HEK293 (cell line): ENCODE measurements around the gene LAMC2.

Experiments
- CTCF ChIA-PET: fragments of 350-600 bp; formaldehyde crosslinking; extraction: SDS; loops from one replicate; lab custom pipeline; 2021; ENCODE audit warnings: antibody characterized with exemption; lab: Yijun Ruan, JAX
- POLR2A ChIA-PET: fragments of 300-600 bp; formaldehyde crosslinking; extraction: SDS; loops from one replicate; lab custom pipeline; 2020; ENCODE audit warnings: antibody characterized with exemption, inconsistent platforms; lab: Yijun Ruan, JAX
- H3K27ac ChIP-seq: fragments of 200-500 bp; sonication (Bioruptor generic); 2 replicates; pipeline ENCODE4 v1.5.1; 2014; ENCODE audit warnings: low read depth, low read length, control low read depth, inconsistent platforms; ENCODE audit errors: extremely low read depth
- H3K36me3 ChIP-seq, 2 experiments: fragments of 200-500 bp in 1 of 2; sonication (Bioruptor generic) in 1 of 2; 1 replicate in 1 of 2; 2 replicates in 1 of 2; pipeline ENCODE4 v1.5.1; 2014 to 2017; ENCODE audit warnings: inconsistent platforms in 2 of 2, low read length in 2 of 2; ENCODE audit not compliant: control insufficient read depth in 2 of 2, insufficient read depth in 1 of 2
- H3K4me1 ChIP-seq: fragments of 200-500 bp; sonication (Bioruptor generic); 2 replicates; pipeline ENCODE4 v1.5.1; 2014; ENCODE audit warnings: mild to moderate bottlenecking, low read length, inconsistent platforms; ENCODE audit not compliant: control insufficient read depth, insufficient read depth
- H3K4me3 ChIP-seq: 2 replicates; pipeline ENCODE4 v1.5.1; 2011; ENCODE audit warnings: low read depth, mild to moderate bottlenecking, control low read depth, low read length, moderate library complexity
- H3K9me3 ChIP-seq: fragments of 200-500 bp; sonication (Bioruptor generic); 2 replicates; pipeline ENCODE4 v1.5.1; 2014; ENCODE audit warnings: low read depth, low read length, inconsistent platforms; ENCODE audit not compliant: control insufficient read depth, insufficient read depth
- GLIS1 ChIP-seq: fragments of 450-650 bp; formaldehyde crosslinking; IDR thresholded peaks from 2 replicates; pipeline ENCODE4 v1.5.1; 2016; ENCODE audit warnings: missing biosample characterization, missing genetic modification characterization
- PRDM4 ChIP-seq: fragments of 450-650 bp; formaldehyde crosslinking; IDR thresholded peaks from 2 replicates; pipeline ENCODE4 v1.5.1; 2017; ENCODE audit warnings: missing biosample characterization, missing genetic modification characterization
- RBAK ChIP-seq: fragments of 450-650 bp; formaldehyde crosslinking; IDR thresholded peaks from 2 replicates; pipeline ENCODE4 v1.5.1; 2016; ENCODE audit warnings: missing biosample characterization, missing genetic modification characterization
- REST ChIP-seq: fragments of 450-650 bp; formaldehyde crosslinking; IDR thresholded peaks from 2 replicates; pipeline ENCODE4 v1.5.1; 2016; ENCODE audit warnings: missing biosample characterization, missing genetic modification characterization
- SCRT2 ChIP-seq: fragments of 450-650 bp; formaldehyde crosslinking; IDR thresholded peaks from 2 replicates; pipeline ENCODE4 v1.5.1; 2016; ENCODE audit warnings: missing biosample characterization, missing genetic modification characterization
- YY2 ChIP-seq: fragments of 450-650 bp; formaldehyde crosslinking; IDR thresholded peaks from 2 replicates; pipeline ENCODE4 v1.5.1; 2016; ENCODE audit warnings: missing biosample characterization, missing genetic modification characterization
- ZBTB11 ChIP-seq: fragments of 450-650 bp; formaldehyde crosslinking; conservative IDR thresholded peaks from 2 replicates; pipeline ENCODE4 v1.5.1; 2016; ENCODE audit warnings: low read depth, missing biosample characterization, missing genetic modification characterization
- ZBTB49 ChIP-seq: fragments of 450-650 bp; formaldehyde crosslinking; IDR thresholded peaks from 2 replicates; pipeline ENCODE4 v1.5.1; 2016; ENCODE audit warnings: missing biosample characterization, missing genetic modification characterization, low read depth
- ZNF112 ChIP-seq: fragments of 450-650 bp; formaldehyde crosslinking; IDR thresholded peaks from 2 replicates; pipeline ENCODE4 v1.5.0; 2017; ENCODE audit warnings: missing biosample characterization, missing genetic modification characterization
- ZNF148 ChIP-seq: fragments of 450-650 bp; formaldehyde crosslinking; IDR thresholded peaks from 2 replicates; pipeline ENCODE4 v1.5.0; 2017; ENCODE audit warnings: missing biosample characterization, missing genetic modification characterization, borderline replicate concordance
- ZNF155 ChIP-seq: fragments of 450-650 bp; formaldehyde crosslinking; IDR thresholded peaks from 2 replicates; pipeline ENCODE4 v1.5.1; 2016; ENCODE audit warnings: missing biosample characterization, missing genetic modification characterization
- ZNF175 ChIP-seq: fragments of 450-650 bp; formaldehyde crosslinking; IDR thresholded peaks from 2 replicates; pipeline ENCODE4 v1.5.1; 2016; ENCODE audit warnings: missing biosample characterization, missing genetic modification characterization
- ZNF248 ChIP-seq: fragments of 450-650 bp; formaldehyde crosslinking; IDR thresholded peaks from 2 replicates; pipeline ENCODE4 v1.5.1; 2017; ENCODE audit warnings: missing biosample characterization, missing genetic modification characterization
- ZNF362 ChIP-seq: fragments of 450-650 bp; formaldehyde crosslinking; IDR thresholded peaks from 2 replicates; pipeline ENCODE4 v1.5.1; 2016; ENCODE audit warnings: missing biosample characterization, missing genetic modification characterization
- ZNF394 ChIP-seq: fragments of 450-650 bp; formaldehyde crosslinking; IDR thresholded peaks from 2 replicates; pipeline ENCODE4 v1.5.1; 2016; ENCODE audit warnings: missing biosample characterization, missing genetic modification characterization, mild to moderate bottlenecking, moderate library complexity, borderline replicate concordance
- ZNF580 ChIP-seq: fragments of 450-650 bp; formaldehyde crosslinking; IDR thresholded peaks from 2 replicates; pipeline ENCODE4 v1.5.1; 2016; ENCODE audit warnings: missing biosample characterization, missing genetic modification characterization
- ZNF621 ChIP-seq: fragments of 450-650 bp; formaldehyde crosslinking; IDR thresholded peaks from 2 replicates; pipeline ENCODE4 v1.5.1; 2017; ENCODE audit warnings: missing biosample characterization, missing genetic modification characterization
- ZNF624 ChIP-seq: fragments of 450-650 bp; formaldehyde crosslinking; IDR thresholded peaks from 2 replicates; pipeline ENCODE4 v1.5.1; 2017; ENCODE audit warnings: missing biosample characterization, missing genetic modification characterization

The LAMC2 gene

GRCh38 chr1:183218027-183218618, 32.1 kb downstream of the LAMC2 start:
- H3K4me1 ChIP-seq: peaks cover 15% of the 10 kb centered on the region
- no peaks in the 10 kb centered on the region for H3K9me3 ChIP-seq
- H3K36me3 ChIP-seq: no peaks in the 10 kb centered on the region
- H3K27ac ChIP-seq: no peak overlapping the region
- no peak overlapping the region for H3K4me3 ChIP-seq
- POLR2A ChIA-PET: no interaction called here
- no peak for TF ChIP-seq ZBTB11
- no peak for TF ChIP-seq ZBTB49 (tag by site-specific recombination)
- no peak for TF ChIP-seq PRDM4 (tag by site-specific recombination)
- TF ChIP-seq GLIS1: no peak
- TF ChIP-seq ZNF621 (tag by site-specific recombination): no peak
- TF ChIP-seq ZNF175 (tag by site-specific recombination): no peak
- no peak for TF ChIP-seq REST (tag by site-specific recombination)
- no peak for TF ChIP-seq SCRT2 (tag by site-specific recombination)
- TF ChIP-seq ZNF394 (tag by site-specific recombination): no peak
- TF ChIP-seq ZNF624: no peak
- no peak for TF ChIP-seq RBAK (tag by site-specific recombination)
- no peak for TF ChIP-seq ZNF580
- TF ChIP-seq ZNF362 (tag by site-specific recombination): no peak
- no peak for TF ChIP-seq ZNF155
- TF ChIP-seq ZNF112 (tag by site-specific recombination): no peak
- no peak for TF ChIP-seq ZNF248 (tag by site-specific recombination)
- no peak for TF ChIP-seq YY2 (tag by site-specific recombination)
- no peak for TF ChIP-seq ZNF148 (tag by site-specific recombination)
- CTCF ChIA-PET: interaction anchor here (0.8 to 12.6 kb wide), 6 partner anchors 10 to 255 kb away, joined by 3 to 135 read pairs (median 4); no protein-coding TSS in a partner anchor
